ENCODE measurements around the gene PPP2R2D.
"Not testable (repeated sequence)": the region's sequence is repeated elsewhere in the genome, so short reads cannot be mapped to it uniquely, and the experiment has no call there.

PPP2R2D gene

GRCh38 chr10:131946880-131947279, 46.1 kb downstream of the PPP2R2D start:
- no peak overlapping the region for H3K4me3 ChIP-seq (replicated peaks; ENCODE audit: low read depth, low read length)
- no peak for DNase-seq (ENCODE audit: low read depth)
- TF ChIP-seq, protein P1, sequence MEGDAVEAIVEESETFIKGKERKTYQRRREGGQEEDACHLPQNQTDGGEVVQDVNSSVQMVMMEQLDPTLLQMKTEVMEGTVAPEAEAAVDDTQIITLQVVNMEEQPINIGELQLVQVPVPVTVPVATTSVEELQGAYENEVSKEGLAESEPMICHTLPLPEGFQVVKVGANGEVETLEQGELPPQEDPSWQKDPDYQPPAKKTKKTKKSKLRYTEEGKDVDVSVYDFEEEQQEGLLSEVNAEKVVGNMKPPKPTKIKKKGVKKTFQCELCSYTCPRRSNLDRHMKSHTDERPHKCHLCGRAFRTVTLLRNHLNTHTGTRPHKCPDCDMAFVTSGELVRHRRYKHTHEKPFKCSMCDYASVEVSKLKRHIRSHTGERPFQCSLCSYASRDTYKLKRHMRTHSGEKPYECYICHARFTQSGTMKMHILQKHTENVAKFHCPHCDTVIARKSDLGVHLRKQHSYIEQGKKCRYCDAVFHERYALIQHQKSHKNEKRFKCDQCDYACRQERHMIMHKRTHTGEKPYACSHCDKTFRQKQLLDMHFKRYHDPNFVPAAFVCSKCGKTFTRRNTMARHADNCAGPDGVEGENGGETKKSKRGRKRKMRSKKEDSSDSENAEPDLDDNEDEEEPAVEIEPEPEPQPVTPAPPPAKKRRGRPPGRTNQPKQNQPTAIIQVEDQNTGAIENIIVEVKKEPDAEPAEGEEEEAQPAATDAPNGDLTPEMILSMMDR (IDR thresholded peaks at IDR 0.05; ENCODE audit: low read length, missing control alignments): no peak

DNA sequence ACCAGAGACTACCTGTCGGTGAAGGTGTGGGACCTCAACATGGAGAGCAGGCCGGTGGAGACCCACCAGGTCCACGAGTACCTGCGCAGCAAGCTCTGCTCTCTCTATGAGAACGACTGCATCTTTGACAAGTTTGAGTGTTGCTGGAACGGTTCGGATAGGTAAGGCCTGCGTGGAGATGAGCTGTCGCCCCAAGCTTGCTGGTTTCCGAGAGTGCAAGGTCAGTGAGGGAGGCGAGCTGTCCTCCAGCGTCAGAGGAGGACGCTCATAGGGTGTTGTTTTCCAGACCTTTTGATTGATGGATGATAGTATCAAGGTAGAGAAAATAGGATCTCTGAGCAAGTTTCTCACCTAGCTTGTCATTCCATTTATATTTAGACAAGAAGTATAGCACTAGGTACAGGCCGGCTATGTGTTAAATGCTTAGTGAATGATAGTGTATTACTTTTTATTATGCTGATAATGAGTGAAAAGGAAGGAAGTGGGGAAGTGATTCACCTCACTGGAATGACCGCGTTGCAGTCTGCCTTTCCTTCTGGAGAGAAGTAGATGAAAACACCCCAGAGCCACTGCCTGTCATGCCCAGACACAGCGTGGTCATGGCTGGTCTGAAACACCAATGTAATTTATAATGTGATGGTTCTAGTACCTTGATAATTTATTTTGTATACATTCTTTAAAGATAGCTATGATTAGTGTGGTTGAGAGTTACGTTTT, 47.0 kb downstream of the PPP2R2D start:
- TF ChIP-seq, protein P1 (IDR thresholded peaks at IDR 0.05; ENCODE audit: low read length, missing control alignments): no peak
- no peak overlapping the region for H3K4me3 ChIP-seq (replicated peaks; ENCODE audit: low read depth, low read length)
- DNase-seq (ENCODE audit: low read depth): peak; percentile 83

DNA sequence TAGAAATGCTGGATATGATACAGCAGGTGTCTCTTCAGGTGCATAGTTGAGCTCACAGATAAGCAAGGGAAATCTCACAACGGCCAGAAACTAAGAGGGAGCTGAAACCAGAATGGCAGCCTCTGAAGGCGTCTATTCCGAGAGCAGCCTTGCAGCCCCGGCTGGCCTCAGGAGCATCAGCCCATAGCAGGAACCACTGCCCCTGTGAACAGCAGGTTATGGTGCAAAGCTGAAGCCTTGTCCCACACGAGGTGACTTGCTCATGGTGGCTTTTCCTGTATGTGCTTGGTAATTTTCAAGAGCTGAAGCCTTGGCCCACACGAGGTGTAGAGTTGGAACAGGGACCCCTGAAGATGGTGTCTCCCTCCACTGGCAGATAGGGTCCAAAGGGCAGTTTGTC, 47.7 kb downstream of the PPP2R2D start:
- TF ChIP-seq, protein P1 (IDR thresholded peaks at IDR 0.05; ENCODE audit: low read length, missing control alignments): no peak
- no peak overlapping the region for H3K4me3 ChIP-seq (replicated peaks; ENCODE audit: low read depth, low read length)
- no peak for DNase-seq (ENCODE audit: low read depth)

GRCh38 chr10:131949041-131949862, 48.4 kb downstream of the PPP2R2D start:
- no peak overlapping the region for H3K4me3 ChIP-seq (replicated peaks; ENCODE audit: low read depth, low read length)
- DNase-seq (ENCODE audit: low read depth): no peak
- TF ChIP-seq, protein P1 (IDR thresholded peaks at IDR 0.05; ENCODE audit: low read length, missing control alignments): no peak

DNA sequence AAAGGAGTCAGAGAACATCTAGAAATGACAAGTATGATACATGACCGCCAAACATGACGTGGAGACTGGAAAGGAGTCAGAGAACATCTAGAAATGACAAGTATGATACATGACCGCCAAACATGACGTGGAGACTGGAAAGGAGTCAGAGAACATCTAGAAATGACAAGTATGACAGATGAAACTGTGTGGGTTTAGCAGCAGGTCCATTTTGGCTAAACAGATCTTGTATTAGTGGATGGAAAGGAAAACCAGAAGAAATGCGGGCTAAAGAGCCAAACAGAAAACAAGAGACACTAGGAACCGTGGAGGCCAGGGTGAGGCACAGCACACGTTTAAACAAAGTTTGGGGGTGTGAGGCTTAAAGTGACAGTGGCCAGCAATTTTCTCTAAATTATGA, 49.1 kb downstream of the PPP2R2D start:
- DNase-seq (ENCODE audit: low read depth); H3K4me3 ChIP-seq (replicated peaks; ENCODE audit: low read depth, low read length): not testable (repeated sequence)

DNA sequence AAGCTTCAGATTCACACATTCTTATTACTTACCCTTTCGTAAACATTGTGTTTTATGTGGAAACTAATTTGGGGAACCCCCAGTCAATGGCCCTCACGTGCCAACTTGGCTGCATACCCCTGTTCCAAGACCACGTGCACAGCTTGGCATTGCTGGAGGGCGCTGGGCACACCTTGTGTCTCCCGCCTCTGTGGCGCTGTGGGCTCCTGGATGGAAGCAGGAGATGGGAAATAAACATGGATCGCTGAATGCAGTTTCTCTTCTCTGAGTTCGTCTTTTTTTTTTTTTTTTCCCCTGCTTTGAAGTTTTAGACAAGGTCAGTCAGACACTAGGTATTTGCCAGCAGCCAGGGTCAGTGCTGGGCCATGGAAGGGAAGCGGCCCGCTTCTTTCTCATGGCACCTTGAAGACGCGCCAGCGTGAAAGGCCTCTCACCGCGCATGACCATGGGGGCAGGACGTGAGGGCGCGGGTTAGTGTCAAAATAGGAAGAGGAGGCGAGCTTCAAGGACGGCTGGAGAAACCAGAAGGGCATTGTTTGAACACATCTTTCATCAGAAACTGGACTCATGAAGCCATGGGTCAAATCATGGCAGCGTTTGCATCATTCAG, 53.7 kb downstream of the PPP2R2D start:
- TF ChIP-seq, protein P1 (IDR thresholded peaks at IDR 0.05; ENCODE audit: low read length, missing control alignments): no peak
- H3K4me3 ChIP-seq (replicated peaks; ENCODE audit: low read depth, low read length): no peak overlapping the region
- no peak for DNase-seq (ENCODE audit: low read depth)

DNA sequence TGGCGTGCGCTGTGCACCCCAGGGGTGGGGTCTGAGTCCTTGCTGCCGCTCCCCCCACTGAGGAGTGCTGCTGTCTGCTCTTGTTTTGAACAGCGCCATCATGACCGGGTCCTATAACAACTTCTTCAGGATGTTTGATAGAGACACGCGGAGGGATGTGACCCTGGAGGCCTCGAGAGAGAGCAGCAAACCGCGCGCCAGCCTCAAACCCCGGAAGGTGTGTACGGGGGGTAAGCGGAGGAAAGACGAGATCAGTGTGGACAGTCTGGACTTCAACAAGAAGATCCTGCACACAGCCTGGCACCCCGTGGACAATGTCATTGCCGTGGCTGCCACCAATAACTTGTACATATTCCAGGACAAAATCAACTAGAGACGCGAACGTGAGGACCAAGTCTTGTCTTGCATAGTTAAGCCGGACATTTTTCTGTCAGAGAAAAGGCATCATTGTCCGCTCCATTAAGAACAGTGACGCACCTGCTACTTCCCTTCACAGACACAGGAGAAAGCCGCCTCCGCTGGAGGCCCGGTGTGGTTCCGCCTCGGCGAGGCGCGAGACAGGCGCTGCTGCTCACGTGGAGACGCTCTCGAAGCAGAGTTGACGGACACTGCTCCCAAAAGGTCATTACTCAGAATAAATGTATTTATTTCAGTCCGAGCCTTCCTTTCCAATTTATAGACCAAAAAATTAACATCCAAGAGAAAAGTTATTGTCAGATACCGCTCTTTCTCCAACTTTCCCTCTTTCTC, 55.0 kb downstream of the PPP2R2D start:
- H3K4me3 ChIP-seq (replicated peaks; ENCODE audit: low read depth, low read length): no peak overlapping the region
- DNase-seq (ENCODE audit: low read depth): no peak
- TF ChIP-seq, protein P1 (IDR thresholded peaks at IDR 0.05; ENCODE audit: low read length, missing control alignments): no peak

All from fibroblast of pulmonary artery (primary cell).